HL-60 (cell line): ENCODE data around the gene KIFC3.

ENCODE experiments used
- DNase-seq, 2 experiments: peaks; one replicate each; pipeline ENCODE4 v3.0.0-alpha.2; 2010 to 2020; ENCODE audit warnings: low read depth in 1 of 2, low spot score in 1 of 2
- H3K27ac ChIP-seq: fragments of 250-450 bp; sonication (Bioruptor Pico); replicated peaks from 2 replicates; pipeline ENCODE4 v1.5.1; 2020; ENCODE audit warnings: mild to moderate bottlenecking, moderate library complexity
- H3K27me3 ChIP-seq: fragments of 250-450 bp; sonication (Bioruptor Pico); 2 replicates; pipeline ENCODE4 v1.5.1; 2021; ENCODE audit warnings: mild to moderate bottlenecking, moderate library complexity; ENCODE audit not compliant: insufficient read depth, poor library complexity, severe bottlenecking
- H3K4me3 ChIP-seq: replicated peaks from 2 replicates; pipeline ENCODE4 v1.5.1; 2011; ENCODE audit warnings: mild to moderate bottlenecking, control low read depth, low read length; ENCODE audit not compliant: insufficient read depth
- CTCF ChIP-seq: IDR thresholded peaks from one replicate; pipeline ENCODE4 v1.5.1; 2011; ENCODE audit warnings: low read length, control low read depth, inconsistent platforms; ENCODE audit not compliant: insufficient read depth
- GABPA ChIP-seq: IDR thresholded peaks from 2 replicates; pipeline ENCODE4 v1.6.1; 2012; ENCODE audit warnings: low read depth
- POLR2AphosphoS5 ChIP-seq: IDR thresholded peaks from 2 replicates; pipeline ENCODE4 v1.6.1; 2012; ENCODE audit warnings: low read depth
- SPI1 ChIP-seq: IDR thresholded peaks from 2 replicates; pipeline ENCODE4 v1.6.1; 2012; ENCODE audit warnings: low read depth, mild to moderate bottlenecking, borderline replicate concordance
- TF ChIP-seq, protein P1 (sequence below): IDR thresholded peaks from 2 replicates; pipeline ENCODE4 v1.6.1; 2012; ENCODE audit warnings: low read depth; ENCODE audit not compliant: insufficient replicate concordance

KIFC3 gene

DNA sequence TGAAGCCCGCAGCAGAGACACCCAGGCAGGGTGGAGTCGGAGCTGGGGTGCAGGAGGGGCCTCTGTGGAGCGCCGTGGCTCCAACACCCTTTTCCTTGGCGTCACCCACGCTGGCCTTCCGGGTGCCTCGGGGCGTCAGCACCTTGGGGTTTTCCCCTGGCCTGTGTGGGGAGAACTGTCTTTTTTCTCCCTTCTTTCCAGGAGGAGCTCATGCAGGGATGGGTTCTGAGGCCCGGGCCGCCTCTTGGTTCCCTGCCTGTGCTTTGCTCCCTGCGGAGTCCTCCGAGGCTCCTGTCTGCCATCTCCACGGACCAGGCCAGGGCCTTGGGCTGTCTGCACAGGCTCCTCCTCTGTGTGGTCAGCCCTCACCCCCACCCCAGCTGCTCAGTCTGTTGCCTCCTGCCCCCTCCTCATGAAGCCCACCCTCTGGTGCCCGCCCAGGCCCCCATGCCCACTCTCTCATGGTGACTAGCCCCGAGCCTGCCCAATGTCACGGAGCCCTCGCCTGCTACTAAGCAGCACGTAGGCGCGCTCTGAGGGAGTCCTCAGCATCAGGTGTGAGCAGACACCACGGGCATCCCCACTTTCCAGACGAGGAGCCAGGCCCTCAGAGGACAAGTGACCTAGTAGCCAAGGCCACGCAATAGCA is 61.7 kb downstream of the KIFC3 start:
- no peak for TF ChIP-seq SPI1
- TF ChIP-seq GABPA, result no peak
- no peak for TF ChIP-seq POLR2AphosphoS5
- TF ChIP-seq, protein P1, sequence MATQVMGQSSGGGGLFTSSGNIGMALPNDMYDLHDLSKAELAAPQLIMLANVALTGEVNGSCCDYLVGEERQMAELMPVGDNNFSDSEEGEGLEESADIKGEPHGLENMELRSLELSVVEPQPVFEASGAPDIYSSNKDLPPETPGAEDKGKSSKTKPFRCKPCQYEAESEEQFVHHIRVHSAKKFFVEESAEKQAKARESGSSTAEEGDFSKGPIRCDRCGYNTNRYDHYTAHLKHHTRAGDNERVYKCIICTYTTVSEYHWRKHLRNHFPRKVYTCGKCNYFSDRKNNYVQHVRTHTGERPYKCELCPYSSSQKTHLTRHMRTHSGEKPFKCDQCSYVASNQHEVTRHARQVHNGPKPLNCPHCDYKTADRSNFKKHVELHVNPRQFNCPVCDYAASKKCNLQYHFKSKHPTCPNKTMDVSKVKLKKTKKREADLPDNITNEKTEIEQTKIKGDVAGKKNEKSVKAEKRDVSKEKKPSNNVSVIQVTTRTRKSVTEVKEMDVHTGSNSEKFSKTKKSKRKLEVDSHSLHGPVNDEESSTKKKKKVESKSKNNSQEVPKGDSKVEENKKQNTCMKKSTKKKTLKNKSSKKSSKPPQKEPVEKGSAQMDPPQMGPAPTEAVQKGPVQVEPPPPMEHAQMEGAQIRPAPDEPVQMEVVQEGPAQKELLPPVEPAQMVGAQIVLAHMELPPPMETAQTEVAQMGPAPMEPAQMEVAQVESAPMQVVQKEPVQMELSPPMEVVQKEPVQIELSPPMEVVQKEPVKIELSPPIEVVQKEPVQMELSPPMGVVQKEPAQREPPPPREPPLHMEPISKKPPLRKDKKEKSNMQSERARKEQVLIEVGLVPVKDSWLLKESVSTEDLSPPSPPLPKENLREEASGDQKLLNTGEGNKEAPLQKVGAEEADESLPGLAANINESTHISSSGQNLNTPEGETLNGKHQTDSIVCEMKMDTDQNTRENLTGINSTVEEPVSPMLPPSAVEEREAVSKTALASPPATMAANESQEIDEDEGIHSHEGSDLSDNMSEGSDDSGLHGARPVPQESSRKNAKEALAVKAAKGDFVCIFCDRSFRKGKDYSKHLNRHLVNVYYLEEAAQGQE, result no peak
- no peak for TF ChIP-seq CTCF
- no peak overlapping the region for H3K27ac ChIP-seq
- no peaks in the 10 kb centered on the region for H3K27me3 ChIP-seq
- no peak for DNase-seq
- H3K4me3 ChIP-seq, result no peak overlapping the region

GRCh38 chr16:57739756-57740422 is 62.4 kb downstream of the KIFC3 start:
- TF ChIP-seq, protein P1, result no peak
- TF ChIP-seq SPI1 (no peak), POLR2AphosphoS5 (no peak), CTCF (no peak), GABPA (no peak)
- Histone ChIP-seq H3K4me3 (no peak overlapping the region), H3K27ac (no peak overlapping the region), H3K27me3 (no peaks in the 10 kb centered on the region)
- DNase-seq, result no peak

DNA sequence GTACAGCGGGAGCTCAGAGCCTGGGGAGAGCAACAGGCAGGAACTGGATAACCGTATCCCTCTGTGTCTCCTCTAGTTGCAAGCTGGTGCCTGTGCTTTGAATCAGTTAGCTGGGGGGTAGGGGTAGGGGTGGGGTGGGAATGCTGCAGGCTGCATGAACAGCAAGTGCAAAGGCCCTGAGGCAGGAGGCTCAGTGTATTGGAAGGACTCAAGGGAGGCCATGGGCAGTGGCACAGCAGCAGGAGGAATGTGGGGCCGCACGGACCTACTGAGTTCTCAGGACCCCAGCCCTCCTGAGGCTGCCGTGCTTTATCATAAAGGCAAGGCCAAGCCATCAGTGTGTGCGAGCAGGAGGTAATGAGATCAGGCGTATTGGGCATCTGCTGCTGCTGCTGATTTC is 63.4 kb downstream of the KIFC3 start:
- H3K27ac ChIP-seq, result no peak overlapping the region
- no peak for TF ChIP-seq GABPA
- TF ChIP-seq, protein P1, result no peak
- no peak for TF ChIP-seq CTCF
- TF ChIP-seq SPI1, result no peak
- TF ChIP-seq POLR2AphosphoS5, result no peak
- H3K4me3 ChIP-seq, result no peak overlapping the region
- no peaks in the 10 kb centered on the region for H3K27me3 ChIP-seq
- DNase-seq, result no peak
